HEK293 (cell line): ENCODE measurements around the gene PTGIR.
"Not testable (repeated sequence)": the region's sequence is repeated elsewhere in the genome, so short reads cannot be mapped to it uniquely, and the experiment has no call there.

Experiments
- CTCF ChIP-seq: fragments of 450-650 bp; formaldehyde crosslinking; IDR thresholded peaks from 2 replicates; pipeline ENCODE4 v1.5.1; 2016; ENCODE audit warnings: missing biosample characterization, missing genetic modification characterization
- ELK4 ChIP-seq: IDR thresholded peaks from 2 replicates; pipeline ENCODE4 v1.6.1; 2011; ENCODE audit warnings: mild to moderate bottlenecking, low read depth, low read length, borderline replicate concordance
- ZBTB1 ChIP-seq: fragments of 450-650 bp; formaldehyde crosslinking; IDR thresholded peaks from 2 replicates; pipeline ENCODE4 v1.5.1; 2016; ENCODE audit warnings: missing biosample characterization, missing genetic modification characterization
- ZBTB17 ChIP-seq: fragments of 450-650 bp; formaldehyde crosslinking; IDR thresholded peaks from 2 replicates; pipeline ENCODE4 v1.5.1; 2016; ENCODE audit warnings: missing biosample characterization, missing genetic modification characterization
- ZNF121 ChIP-seq: fragments of 450-650 bp; formaldehyde crosslinking; IDR thresholded peaks from 2 replicates; pipeline ENCODE4 v1.5.1; 2016; ENCODE audit warnings: missing biosample characterization, missing genetic modification characterization
- ZNF292 ChIP-seq: fragments of 450-650 bp; formaldehyde crosslinking; IDR thresholded peaks from 2 replicates; pipeline ENCODE4 v1.5.1; 2016; ENCODE audit warnings: low read depth, missing biosample characterization, missing genetic modification characterization, borderline replicate concordance
- ZNF561 ChIP-seq: fragments of 450-650 bp; IDR thresholded peaks from 2 replicates; pipeline ENCODE4 v1.5.1; 2018; ENCODE audit warnings: missing biosample characterization, missing genetic modification characterization, borderline replicate concordance
- ZNF830 ChIP-seq: fragments of 450-650 bp; IDR thresholded peaks from 2 replicates; pipeline ENCODE4 v1.5.0; 2018; ENCODE audit warnings: missing biosample characterization, missing genetic modification characterization, low read depth, mild to moderate bottlenecking, moderate library complexity

- not testable (repeated sequence) for TF ChIP-seq ZNF121 (tag by site-specific recombination); CTCF; ZNF830; ZBTB17 (tag by site-specific recombination); ZNF292; ZBTB1; ZNF561 (tag by site-specific recombination); ELK4
These were observed 4.1 kb upstream of the PTGIR start for GRCh38 chr19:46628970-46629369.
